A549 (cell line): ENCODE data around the gene RAPGEF5. TPM values are rescaled to one million over a fixed set of nuclear protein-coding genes. Genes with fewer than 3 reads are reported as not detected.

Experiments
- ATAC-seq, 2 experiments: fragments of 200-7000 bp in 1 of 2; fragments of >200 bp in 1 of 2; cut with Nextera tagmentation in 1 of 2; cut with Tn5 transposase in 1 of 2; 3 replicates each; pipeline versions ENCODE4 v1.8.0 to v1.9.1; 2018 to 2020; ENCODE audit warnings: mild to moderate bottlenecking in 1 of 2, moderate library complexity in 1 of 2
- CTCF ChIA-PET: fragments of 300-600 bp; sonication (Branson Sonifier 250); formaldehyde crosslinking; extraction: SDS; loops from one replicate; lab custom pipeline; 2021; ENCODE audit warnings: antibody characterized with exemption, inconsistent platforms; lab: Yijun Ruan, JAX
- POLR2A ChIA-PET: fragments of 350-600 bp; formaldehyde crosslinking; extraction: SDS; loops from one replicate; lab custom pipeline; 2021; ENCODE audit warnings: antibody characterized with exemption, inconsistent platforms; lab: Yijun Ruan, JAX
- DNase-seq, 2 experiments: peaks; one replicate each; pipeline versions ENCODE4 v3.0.0 to v3.0.0-alpha.2; 2011 to 2016; ENCODE audit warnings: low read depth in 1 of 2, low spot score in 1 of 2
- FAIRE-seq: peaks from 2 replicates; lab custom pipeline; 2011; peaks lifted over from hg19 to GRCh38; lab: Jason Lieb, UNC
- H3K27ac ChIP-seq, 2 experiments: fragments of >200 bp; sonication (Bioruptor Twin); formaldehyde crosslinking; 3 replicates each; pipeline ENCODE4 v1.5.1; 2016 to 2017
- H3K4me1 ChIP-seq: fragments of >200 bp; sonication (Bioruptor Twin); formaldehyde crosslinking; 3 replicates; pipeline ENCODE4 v1.6.1; 2016
- H3K4me2 ChIP-seq: fragments of >200 bp; sonication (Bioruptor Twin); formaldehyde crosslinking; 3 replicates; pipeline ENCODE4 v1.6.1; 2016
- H3K4me3 ChIP-seq: fragments of >200 bp; sonication (Bioruptor Twin); formaldehyde crosslinking; 3 replicates; pipeline ENCODE4 v1.5.1; 2016
- H3K9me3 ChIP-seq: fragments of >200 bp; sonication (Bioruptor Twin); formaldehyde crosslinking; 3 replicates; pipeline ENCODE4 v1.6.1; 2016
- BHLHE40 ChIP-seq: IDR thresholded peaks from 2 replicates; pipeline ENCODE4 v1.6.1; 2012; ENCODE audit warnings: low read depth, low read length, inconsistent platforms
- CBX8 ChIP-seq: fragments of 200-600 bp; sonication (generic); IDR thresholded peaks from 2 replicates; pipeline ENCODE4 v1.6.1; 2016
- CEBPB ChIP-seq, 2 experiments: fragments of >200 bp in 1 of 2; sonication (Bioruptor Twin) in 1 of 2; formaldehyde crosslinking in 1 of 2; IDR thresholded peaks; 2 replicates each; pipeline ENCODE4 v1.6.1; 2012 to 2016
- CHD2 ChIP-seq: fragments of 150-350 bp; IDR thresholded peaks from 2 replicates; pipeline ENCODE4 v1.6.1; 2014; ENCODE audit warnings: low read length; ENCODE audit not compliant: partially characterized antibody
- CHD4 ChIP-seq: fragments of 200-600 bp; sonication (generic); IDR thresholded peaks from 2 replicates; pipeline ENCODE4 v1.6.1; 2016; ENCODE audit warnings: antibody characterized with exemption, mild to moderate bottlenecking, borderline replicate concordance
- ELK1 ChIP-seq: fragments of 150-350 bp; IDR thresholded peaks from 2 replicates; pipeline ENCODE4 v1.6.1; 2014; ENCODE audit warnings: low read depth, mild to moderate bottlenecking, low read length
- ESRRA ChIP-seq: fragments of 150-350 bp; IDR thresholded peaks from 2 replicates; pipeline ENCODE4 v1.6.1; 2014; ENCODE audit warnings: mild to moderate bottlenecking, low read length, borderline replicate concordance
- FOXS1 ChIP-seq: fragments of 250-450 bp; sonication (Bioruptor Pico); IDR thresholded peaks from 2 replicates; pipeline ENCODE4 v1.5.0; 2020; ENCODE audit warnings: mild to moderate bottlenecking, moderate library complexity
- HES2 ChIP-seq: fragments of >200 bp; sonication (Bioruptor Twin); formaldehyde crosslinking; IDR thresholded peaks from 2 replicates; pipeline ENCODE4 v1.6.1; 2016
- HEYL ChIP-seq: fragments of 250-450 bp; sonication (Bioruptor Pico); IDR thresholded peaks from 2 replicates; pipeline ENCODE4 v1.8.0; 2021; ENCODE audit warnings: mild to moderate bottlenecking, moderate library complexity
- HOXA7 ChIP-seq: fragments of 250-450 bp; sonication (Bioruptor Pico); IDR thresholded peaks from 2 replicates; pipeline ENCODE4 v1.5.0; 2020; ENCODE audit warnings: mild to moderate bottlenecking, moderate library complexity
- JUNB ChIP-seq: fragments of >200 bp; sonication (Bioruptor Twin); formaldehyde crosslinking; IDR thresholded peaks from 2 replicates; pipeline ENCODE4 v1.6.1; 2016
- KDM5A ChIP-seq: fragments of 200-600 bp; sonication (generic); IDR thresholded peaks from 2 replicates; pipeline ENCODE4 v1.6.1; 2016; ENCODE audit warnings: antibody characterized with exemption, mild to moderate bottlenecking
- MAX ChIP-seq: IDR thresholded peaks from 2 replicates; pipeline ENCODE4 v1.6.1; 2012
- MYC ChIP-seq: IDR thresholded peaks from 2 replicates; pipeline ENCODE4 v1.6.1; 2012; ENCODE audit warnings: mild to moderate bottlenecking, inconsistent platforms, low read length, improper control_type of control experiment, borderline replicate concordance
- RFX5 ChIP-seq: fragments of 450-650 bp; IDR thresholded peaks from 2 replicates; pipeline ENCODE4 v1.7.1; 2014; ENCODE audit warnings: antibody characterized with exemption, mild to moderate bottlenecking, moderate library complexity
- RNF2 ChIP-seq: fragments of 200-600 bp; sonication (generic); IDR thresholded peaks from 2 replicates; pipeline ENCODE4 v1.6.1; 2016; ENCODE audit warnings: low read depth, mild to moderate bottlenecking, antibody characterized with exemption, moderate library complexity, borderline replicate concordance
- SMC3 ChIP-seq: fragments of >200 bp; sonication (Bioruptor Twin); formaldehyde crosslinking; IDR thresholded peaks from 3 replicates; pipeline ENCODE4 v1.6.1; 2018; ENCODE audit warnings: inconsistent platforms
- TFCP2L1 ChIP-seq: fragments of 250-450 bp; sonication (Bioruptor Pico); IDR thresholded peaks from 2 replicates; pipeline ENCODE4 v1.5.0; 2021; ENCODE audit warnings: mild to moderate bottlenecking
- USF2 ChIP-seq: fragments of 450-650 bp; IDR thresholded peaks from 2 replicates; pipeline ENCODE4 v1.6.1; 2014; ENCODE audit warnings: antibody characterized with exemption
- ZNF302 ChIP-seq: fragments of 250-450 bp; sonication (Bioruptor Pico); IDR thresholded peaks from 2 replicates; pipeline ENCODE4 v1.9.0; 2021; ENCODE audit warnings: inconsistent platforms, mild to moderate bottlenecking, moderate library complexity
- WGBS: methylation state at CpG from one replicate; pipeline ENCODE4 v1.1.6; 2017; ENCODE audit errors: missing lambda C conversion rate; 5-methylcytosine and 5-hydroxymethylcytosine counted together
- polyA plus RNA-seq, 4 experiments: library from polyadenylated mRNA; depleted of rRNA in 3 of 4; stranded (reverse); fragments of >200 nt; fragmentation: RNase III in 1 of 4; extraction: RNeasy Plus Mini Kit Qiagen cat#74134 plus additional on column Dnase treatment in 1 of 4; gene quantifications; 2 replicates in 3 of 4; 3 replicates in 1 of 4; pipeline ENCODE4 v1.2.3, GENCODE V29; 2011 to 2017

Gene RAPGEF5
- polyA plus RNA-seq, 2 of the 4 experiments (the other 2 are of a cell fraction) = 0.03 to 0.14 TPM

DNA sequence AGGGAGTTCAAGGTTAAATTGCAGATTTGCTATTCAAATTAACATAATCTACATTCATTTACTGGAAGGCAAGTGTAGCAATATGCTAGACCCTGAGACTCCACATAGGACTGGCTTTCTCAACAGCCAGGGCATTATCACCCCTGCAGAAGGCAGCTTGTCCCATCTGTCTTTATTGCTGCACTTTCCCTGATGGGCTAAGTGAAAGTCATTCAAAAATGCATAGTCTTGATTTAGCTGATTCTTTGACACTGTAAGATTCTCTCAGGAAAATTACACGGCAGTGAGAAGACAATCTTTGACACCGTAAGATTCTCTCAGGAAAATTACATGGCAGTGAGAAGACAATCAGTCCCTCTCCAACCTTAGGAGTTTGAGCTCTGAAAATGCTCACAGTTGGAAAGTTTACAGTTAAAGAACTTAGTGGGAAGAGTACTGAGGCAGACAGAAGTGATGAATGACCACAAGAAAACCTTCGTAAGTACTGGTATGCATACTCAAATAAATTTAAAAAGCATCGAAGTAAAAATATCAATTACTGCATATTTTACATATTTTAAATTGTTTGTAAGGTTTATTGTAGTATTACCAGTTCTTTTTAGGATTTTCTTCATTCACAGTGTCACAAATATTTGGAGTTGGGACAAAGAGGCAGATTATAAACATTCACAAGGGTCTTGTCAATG lies 88.9 kb downstream of the RAPGEF5 start:
- FAIRE-seq (no peak), DNase-seq (no peak), ATAC-seq (no peak)
- TF ChIP-seq MYC = no peak
- no peak overlapping the region for H3K4me3 ChIP-seq
- POLR2A ChIA-PET = no interaction called here
- H3K27ac ChIP-seq = no peak overlapping the region
- no peaks in the 10 kb centered on the region for H3K4me1 ChIP-seq
- 29% methylated on average over 4 of the region's 4 CpGs for WGBS
- no peaks in the 10 kb centered on the region for H3K9me3 ChIP-seq
- H3K4me2 ChIP-seq = no peak overlapping the region
- CTCF ChIA-PET = no interaction called here

DNA sequence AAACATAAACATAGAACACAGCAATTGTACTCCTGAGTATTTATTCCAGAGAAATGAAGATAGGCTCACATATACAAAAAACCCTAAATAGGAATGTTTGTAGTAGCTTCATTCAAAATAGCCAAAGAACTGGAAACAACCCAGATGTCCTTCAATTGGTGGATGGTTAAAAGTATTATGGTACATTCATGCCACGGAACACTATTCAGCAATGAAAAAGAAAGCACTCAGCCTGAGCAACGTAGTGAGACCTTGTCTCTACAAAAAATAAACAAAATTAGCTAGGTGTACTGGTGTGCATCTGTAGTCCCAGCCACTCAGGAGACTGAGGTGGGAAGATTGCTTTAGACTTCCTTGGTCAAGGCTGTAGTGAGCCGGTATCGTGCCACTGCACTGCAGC lies 94.4 kb downstream of the RAPGEF5 start:
- no peak overlapping the region for H3K4me3 ChIP-seq
- H3K27ac ChIP-seq = no peak overlapping the region
- DNase-seq (no peak), ATAC-seq (no peak), FAIRE-seq (no peak)
- H3K9me3 ChIP-seq = no peaks in the 10 kb centered on the region
- WGBS = 54% methylated on average over 4 of the region's 4 CpGs
- POLR2A ChIA-PET = no interaction called here
- H3K4me1 ChIP-seq = no peaks in the 10 kb centered on the region
- CTCF ChIA-PET = no interaction called here
- TF ChIP-seq CHD2 (no peak), CHD4 (no peak), ELK1 (no peak), HEYL (CRISPR knock-in tag) (no peak), CEBPB (IDR thresholded peaks at IDR 0.05) (no peak), CBX8 (no peak), USF2 (no peak), RFX5 (no peak), BHLHE40 (no peak), JUNB (no peak), MAX (no peak), FOXS1 (no peak)
- H3K4me2 ChIP-seq = no peak overlapping the region

DNA sequence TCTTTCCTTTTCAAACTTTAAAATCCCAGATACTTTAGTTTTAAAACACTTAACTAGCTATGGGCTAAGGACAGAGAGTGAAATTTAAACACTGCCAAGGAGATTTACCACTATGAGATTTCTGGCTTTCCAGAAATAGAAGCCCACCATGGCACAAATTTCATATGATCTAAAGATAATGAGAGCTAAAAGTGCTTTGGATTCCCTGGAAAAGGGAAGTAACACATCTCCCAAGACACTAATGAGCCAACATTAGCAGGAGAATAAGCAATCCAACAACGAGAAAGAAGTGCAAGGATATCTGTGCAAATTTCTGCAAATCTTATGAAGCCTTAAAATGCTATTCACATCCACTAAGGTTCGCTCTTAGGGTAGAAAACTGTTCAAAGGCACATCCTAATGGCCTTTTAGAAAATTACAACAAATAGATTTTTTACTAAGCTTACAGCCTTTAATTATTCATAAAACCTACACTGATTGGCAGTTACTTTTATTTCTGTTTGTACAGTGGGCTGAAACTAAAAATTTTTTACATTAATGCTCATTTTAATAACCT lies 100.3 kb downstream of the RAPGEF5 start:
- POLR2A ChIA-PET = no interaction called here
- Histone ChIP-seq H3K4me2 (no peak overlapping the region), H3K4me3 (no peak overlapping the region), H3K27ac (no peak overlapping the region), H3K4me1 (no peaks in the 10 kb centered on the region), H3K9me3 (no peaks in the 10 kb centered on the region)
- no peak for TF ChIP-seq CHD4
- TF ChIP-seq ELK1 = no peak
- no peak for TF ChIP-seq TFCP2L1 (CRISPR knock-in tag)
- no peak for TF ChIP-seq ZNF302 (CRISPR knock-in tag)
- TF ChIP-seq RNF2 = no peak
- no peak for TF ChIP-seq HOXA7 (CRISPR knock-in tag)
- no peak for TF ChIP-seq FOXS1
- TF ChIP-seq KDM5A = no peak
- TF ChIP-seq MAX = no peak
- TF ChIP-seq SMC3 = no peak
- TF ChIP-seq HES2 = no peak
- no peak for TF ChIP-seq ESRRA
- FAIRE-seq (no peak), DNase-seq (no peak), ATAC-seq (no peak)
- 5% methylated on average over 2 of the region's 2 CpGs for WGBS
- CTCF ChIA-PET = interaction anchor here (0.6 to 0.7 kb wide), 2 partner anchors 125 to 312 kb away, joined by 3 read pairs; no protein-coding TSS in a partner anchor
